IMR-90 (cell line): Measurements from ENCODE around the gene PPP2R5A. TPM values are rescaled to one million over a fixed set of nuclear protein-coding genes. Genes with fewer than 3 reads are reported as not detected.

Experiments
- ATAC-seq: fragments of 200-7000 bp; cut with Tn5 transposase; 2 replicates; pipeline ENCODE4 v1.9.1; 2020; ENCODE audit warnings: low read depth, mild to moderate bottlenecking, moderate library complexity
- BruUV-seq: library from RNA; stranded (reverse); fragments of 400-500 nt; replicated peaks from 2 replicates; lab custom pipeline; 2021; lab: Mats Ljungman, UMichigan
- CTCF ChIA-PET: fragments of 300-600 bp; formaldehyde crosslinking; extraction: SDS; loops from one replicate; lab custom pipeline; 2021; ENCODE audit warnings: antibody characterized with exemption; lab: Yijun Ruan, JAX
- POLR2A ChIA-PET: fragments of 300-600 bp; sonication (Branson Sonifier 250); formaldehyde crosslinking; loops from one replicate; lab custom pipeline; 2022; ENCODE audit warnings: antibody characterized with exemption; ENCODE audit not compliant: unreplicated experiment; lab: Charles Lee
- DNase-seq: peaks from one replicate; pipeline ENCODE4 v3.0.0; 2013
- H2AFZ ChIP-seq: replicated peaks from 2 replicates; pipeline ENCODE3; 2013; ENCODE audit warnings: low read length, mild to moderate bottlenecking; ENCODE audit not compliant: poor library complexity
- H2AK5ac ChIP-seq: 2 replicates; pipeline ENCODE4 v1.6.1; 2013; ENCODE audit warnings: low read depth, low read length, inconsistent platforms
- H2AK9ac ChIP-seq: replicated peaks from 2 replicates; pipeline ENCODE3; 2013; ENCODE audit warnings: mild to moderate bottlenecking, low read depth, low read length, moderate library complexity; ENCODE audit not compliant: poor library complexity
- H2BK120ac ChIP-seq: 2 replicates; pipeline ENCODE4 v1.6.1; 2013; ENCODE audit warnings: low read depth, low read length, inconsistent platforms
- H2BK15ac ChIP-seq: 3 replicates; pipeline ENCODE4 v1.6.1; 2013; ENCODE audit warnings: low read depth, low read length, inconsistent platforms
- H2BK20ac ChIP-seq: 2 replicates; pipeline ENCODE4 v1.6.1; 2013; ENCODE audit warnings: low read depth, mild to moderate bottlenecking, inconsistent platforms, low read length, moderate library complexity
- H2BK5ac ChIP-seq: 2 replicates; pipeline ENCODE4 v1.6.1; 2013; ENCODE audit warnings: mild to moderate bottlenecking, low read depth, low read length, inconsistent platforms; ENCODE audit not compliant: poor library complexity, severe bottlenecking
- H3K14ac ChIP-seq: replicated peaks from 2 replicates; pipeline ENCODE4 v1.6.1; 2013; ENCODE audit warnings: low read depth, low read length, inconsistent platforms
- H3K18ac ChIP-seq: 2 replicates; pipeline ENCODE4 v1.6.1; 2013; ENCODE audit warnings: low read depth, low read length, control low read depth
- H3K23ac ChIP-seq: 2 replicates; pipeline ENCODE4 v1.6.1; 2013; ENCODE audit warnings: low read depth, low read length, inconsistent platforms
- H3K27ac ChIP-seq: 2 replicates; pipeline ENCODE4 v1.5.1; 2013; ENCODE audit warnings: mild to moderate bottlenecking, control low read depth, low read length; ENCODE audit not compliant: insufficient read depth
- H3K27me3 ChIP-seq: 2 replicates; pipeline ENCODE4 v1.6.1; 2013; ENCODE audit warnings: low read length; ENCODE audit not compliant: control insufficient read depth, insufficient read depth
- H3K36me3 ChIP-seq: 2 replicates; pipeline ENCODE4 v1.6.1; 2013; ENCODE audit warnings: low read length, mixed read lengths; ENCODE audit not compliant: control insufficient read depth, insufficient read depth
- H3K4ac ChIP-seq: 2 replicates; pipeline ENCODE4 v1.6.1; 2013; ENCODE audit warnings: low read depth, low read length, inconsistent platforms
- H3K4me1 ChIP-seq: 2 replicates; pipeline ENCODE4 v1.6.1; 2013; ENCODE audit warnings: low read length, mixed read lengths; ENCODE audit not compliant: control insufficient read depth, insufficient read depth
- H3K4me2 ChIP-seq: 2 replicates; pipeline ENCODE4 v1.6.1; 2013; ENCODE audit warnings: low read depth, mild to moderate bottlenecking, control low read depth, low read length, moderate library complexity
- H3K4me3 ChIP-seq: 2 replicates; pipeline ENCODE4 v1.5.1; 2013; ENCODE audit warnings: low read depth, mild to moderate bottlenecking, control low read depth, low read length, moderate library complexity; ENCODE audit not compliant: insufficient read depth
- H3K56ac ChIP-seq: 2 replicates; pipeline ENCODE4 v1.6.1; 2013; ENCODE audit warnings: low read length, inconsistent platforms; ENCODE audit not compliant: insufficient read depth; ENCODE audit errors: extremely low read depth
- H3K79me1 ChIP-seq, 2 experiments: 2 replicates each; pipeline ENCODE4 v1.6.1; 2013; ENCODE audit warnings: low read length in 2 of 2, inconsistent platforms in 1 of 2, low read depth in 1 of 2
- H3K9ac ChIP-seq: 2 replicates; pipeline ENCODE4 v1.6.1; 2013; ENCODE audit warnings: low read depth, low read length, control low read depth
- H3K9me1 ChIP-seq: 2 replicates; pipeline ENCODE4 v1.6.1; 2013; ENCODE audit warnings: low read length, inconsistent platforms; ENCODE audit not compliant: insufficient read depth
- H3K9me3 ChIP-seq: 2 replicates; pipeline ENCODE4 v1.6.1; 2013; ENCODE audit warnings: low read length; ENCODE audit not compliant: control insufficient read depth, insufficient read depth
- H4K20me1 ChIP-seq: 2 replicates; pipeline ENCODE4 v1.6.1; 2013; ENCODE audit warnings: low read length, inconsistent platforms; ENCODE audit not compliant: insufficient read depth
- H4K5ac ChIP-seq: 2 replicates; pipeline ENCODE4 v1.6.1; 2013; ENCODE audit warnings: mild to moderate bottlenecking, low read depth, low read length, control low read depth
- H4K8ac ChIP-seq, 2 experiments: 2 replicates each; pipeline ENCODE4 v1.6.1; 2013; ENCODE audit warnings: low read depth in 2 of 2, low read length in 2 of 2, control low read depth in 1 of 2, inconsistent platforms in 1 of 2
- H4K91ac ChIP-seq: 2 replicates; pipeline ENCODE4 v1.6.1; 2013; ENCODE audit warnings: low read depth, low read length, inconsistent platforms; ENCODE audit not compliant: insufficient read depth
- CHD1 ChIP-seq: IDR thresholded peaks from 2 replicates; pipeline ENCODE4 v1.6.1; 2012; ENCODE audit warnings: low read depth, low read length, improper control_type of control experiment
- MAFK ChIP-seq: IDR thresholded peaks from 2 replicates; pipeline ENCODE4 v1.6.1; 2012; ENCODE audit warnings: low read depth, low read length, improper control_type of control experiment
- MAZ ChIP-seq: IDR thresholded peaks from 2 replicates; pipeline ENCODE4 v1.6.1; 2012; ENCODE audit warnings: low read depth, mild to moderate bottlenecking, low read length, improper control_type of control experiment, moderate library complexity, borderline replicate concordance
- NFE2L2 ChIP-seq: fragments of 150-350 bp; IDR thresholded peaks from 2 replicates; pipeline ENCODE4 v1.6.1; 2016; ENCODE audit warnings: low read depth, mild to moderate bottlenecking, low read length
- POLR2A ChIP-seq: IDR thresholded peaks from 2 replicates; pipeline ENCODE4 v1.6.1; 2012; ENCODE audit warnings: mild to moderate bottlenecking, low read depth, low read length
- RAD21 ChIP-seq: IDR thresholded peaks from 2 replicates; pipeline ENCODE4 v1.6.1; 2012; ENCODE audit warnings: low read length, improper control_type of control experiment
- RFX5 ChIP-seq: IDR thresholded peaks from 2 replicates; pipeline ENCODE4 v1.8.0; 2012; ENCODE audit warnings: low read depth, mild to moderate bottlenecking, low read length, moderate library complexity
- SMC3 ChIP-seq: fragments of 150-350 bp; IDR thresholded peaks from 2 replicates; pipeline ENCODE4 v1.6.1; 2016; ENCODE audit warnings: low read depth, mild to moderate bottlenecking, antibody characterized with exemption, low read length, moderate library complexity
- dilution Hi-C: fragments of 300-500 bp; cut with HindIII; formaldehyde crosslinking; loops from one replicate; pipeline ENCODE4 v1.14.3; 2018; ENCODE audit warnings: low sequenced_read_pairs; ENCODE audit not compliant: unreplicated experiment
- in situ Hi-C: fragments of 300-500 bp; cut with MboI; formaldehyde crosslinking; loops from 3 replicates; pipeline ENCODE4 v1.14.3; 2019; ENCODE audit warnings: low sequenced_read_pairs, inconsistent platforms, mixed read lengths
- intact Hi-C: fragments of 100-400 bp; cut with micrococcal nuclease; formaldehyde crosslinking; loops from 2 replicates; pipeline ENCODE4 v1.10.0; 2022
- polyA plus RNA-seq, 3 experiments: library from polyadenylated mRNA; depleted of rRNA; stranded (reverse); fragments of >200 nt; gene quantifications; 2 replicates each; pipeline ENCODE4 v1.2.3, GENCODE V29; 2012; ENCODE audit warnings: low replicate concordance in 1 of 3
- total RNA-seq: library from RNA; depleted of rRNA; stranded (reverse); fragments of >200 nt; gene quantifications from 2 replicates; pipeline ENCODE4 v1.2.3, GENCODE V29; 2012
- TF ChIP-seq, protein P1 (sequence below): conservative IDR thresholded peaks from 2 replicates; pipeline ENCODE4 v1.5.1; 2012; ENCODE audit warnings: mild to moderate bottlenecking, low read depth, low read length, improper control_type of control experiment

PPP2R5A gene
- total and polyA plus RNA-seq, 2 of the 4 experiments (the other 2 are of a cell fraction) = 8.4 to 12.6 TPM

DNA sequence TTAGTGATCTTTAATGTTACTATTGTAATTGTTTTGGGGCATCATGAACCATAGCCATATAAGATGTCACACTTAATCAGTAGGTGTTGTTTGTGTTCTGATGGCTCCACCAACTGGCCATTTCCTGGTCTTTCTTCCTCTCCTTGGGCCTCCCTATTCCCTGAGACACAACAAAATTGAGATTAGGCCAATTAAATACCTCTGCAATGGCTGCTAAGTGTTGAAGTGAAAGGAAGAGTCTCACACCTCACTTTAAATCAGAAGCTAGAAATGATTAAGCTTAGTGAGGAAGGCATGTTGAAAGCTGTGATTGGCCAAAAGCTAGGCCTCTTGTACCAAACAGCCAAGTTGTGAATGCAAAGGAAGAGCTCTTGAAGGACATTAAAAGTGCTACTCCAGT, 30.7 kb downstream of the PPP2R5A start:
- TF ChIP-seq MAZ (no peak), RFX5 (no peak), RAD21 (peak; percentile 28; the same call in 1 of the 2 replicates), CHD1 (no peak), SMC3 (no peak), MAFK (no peak), NFE2L2 (no peak), POLR2A (no peak)
- TF ChIP-seq, protein P1, sequence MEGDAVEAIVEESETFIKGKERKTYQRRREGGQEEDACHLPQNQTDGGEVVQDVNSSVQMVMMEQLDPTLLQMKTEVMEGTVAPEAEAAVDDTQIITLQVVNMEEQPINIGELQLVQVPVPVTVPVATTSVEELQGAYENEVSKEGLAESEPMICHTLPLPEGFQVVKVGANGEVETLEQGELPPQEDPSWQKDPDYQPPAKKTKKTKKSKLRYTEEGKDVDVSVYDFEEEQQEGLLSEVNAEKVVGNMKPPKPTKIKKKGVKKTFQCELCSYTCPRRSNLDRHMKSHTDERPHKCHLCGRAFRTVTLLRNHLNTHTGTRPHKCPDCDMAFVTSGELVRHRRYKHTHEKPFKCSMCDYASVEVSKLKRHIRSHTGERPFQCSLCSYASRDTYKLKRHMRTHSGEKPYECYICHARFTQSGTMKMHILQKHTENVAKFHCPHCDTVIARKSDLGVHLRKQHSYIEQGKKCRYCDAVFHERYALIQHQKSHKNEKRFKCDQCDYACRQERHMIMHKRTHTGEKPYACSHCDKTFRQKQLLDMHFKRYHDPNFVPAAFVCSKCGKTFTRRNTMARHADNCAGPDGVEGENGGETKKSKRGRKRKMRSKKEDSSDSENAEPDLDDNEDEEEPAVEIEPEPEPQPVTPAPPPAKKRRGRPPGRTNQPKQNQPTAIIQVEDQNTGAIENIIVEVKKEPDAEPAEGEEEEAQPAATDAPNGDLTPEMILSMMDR = peak; percentile 27; the same call in 1 of the 2 replicates
- H2BK5ac ChIP-seq = no peak overlapping the region
- H2BK20ac ChIP-seq = no peak overlapping the region
- H3K9me1 ChIP-seq = no peaks in the 10 kb centered on the region
- H3K27ac ChIP-seq = no peak overlapping the region
- ChIA-PET POLR2A (no interaction called here), CTCF (interaction anchor here (1.0 to 2.0 kb wide), 2 partner anchors 245 to 281 kb away, joined by 3 to 8 read pairs; partner anchors contain the start of genes DTL and INTS7)
- intact Hi-C loops (no loop called here), in situ Hi-C loops (no loop called here), dilution Hi-C loops (no loop called here)
- H3K79me1 ChIP-seq = peaks cover 19 to 38% of the 10 kb centered on the region in 2 experiments; a peak in 3 of 4 replicates
- H2AK5ac ChIP-seq = no peak overlapping the region
- no peaks in the 10 kb centered on the region for H3K9me3 ChIP-seq
- no peak overlapping the region for H3K23ac ChIP-seq
- no peak overlapping the region for H3K14ac ChIP-seq
- H2BK120ac ChIP-seq = no peak overlapping the region
- H3K36me3 ChIP-seq = no peaks in the 10 kb centered on the region
- H4K5ac ChIP-seq = no peak overlapping the region; the same call in 1 of the 2 replicates
- DNase-seq (no peak), ATAC-seq (no peak)
- no peak overlapping the region for H3K4me3 ChIP-seq
- H2BK15ac ChIP-seq = no peak overlapping the region
- H3K27me3 ChIP-seq = no peaks in the 10 kb centered on the region
- H3K4me1 ChIP-seq = peaks cover 1% of the 10 kb centered on the region; the same call in 1 of the 2 replicates
- H3K56ac ChIP-seq = no peak overlapping the region
- H2AK9ac ChIP-seq = no peak overlapping the region
- H4K20me1 ChIP-seq = peaks cover 3% of the 10 kb centered on the region; the same call in 1 of the 2 replicates
- H3K18ac ChIP-seq = no peak overlapping the region
- no peak overlapping the region for H2AFZ ChIP-seq
- no peak overlapping the region for H3K4me2 ChIP-seq
- H3K4ac ChIP-seq = no peak overlapping the region
- H3K9ac ChIP-seq = no peak overlapping the region
- no TSS peak for BruUV-seq
- H4K91ac ChIP-seq = no peak overlapping the region
- H4K8ac ChIP-seq = no peak overlapping the region
